ENCODE measurements around the gene ATAD3B. TPM values are rescaled to one million over a fixed set of nuclear protein-coding genes. Genes with fewer than 3 reads are reported as not detected.

Gene ATAD3B
- total RNA-seq, 2 experiments from 2014 or later = 41.5 to 49.6 TPM

DNA sequence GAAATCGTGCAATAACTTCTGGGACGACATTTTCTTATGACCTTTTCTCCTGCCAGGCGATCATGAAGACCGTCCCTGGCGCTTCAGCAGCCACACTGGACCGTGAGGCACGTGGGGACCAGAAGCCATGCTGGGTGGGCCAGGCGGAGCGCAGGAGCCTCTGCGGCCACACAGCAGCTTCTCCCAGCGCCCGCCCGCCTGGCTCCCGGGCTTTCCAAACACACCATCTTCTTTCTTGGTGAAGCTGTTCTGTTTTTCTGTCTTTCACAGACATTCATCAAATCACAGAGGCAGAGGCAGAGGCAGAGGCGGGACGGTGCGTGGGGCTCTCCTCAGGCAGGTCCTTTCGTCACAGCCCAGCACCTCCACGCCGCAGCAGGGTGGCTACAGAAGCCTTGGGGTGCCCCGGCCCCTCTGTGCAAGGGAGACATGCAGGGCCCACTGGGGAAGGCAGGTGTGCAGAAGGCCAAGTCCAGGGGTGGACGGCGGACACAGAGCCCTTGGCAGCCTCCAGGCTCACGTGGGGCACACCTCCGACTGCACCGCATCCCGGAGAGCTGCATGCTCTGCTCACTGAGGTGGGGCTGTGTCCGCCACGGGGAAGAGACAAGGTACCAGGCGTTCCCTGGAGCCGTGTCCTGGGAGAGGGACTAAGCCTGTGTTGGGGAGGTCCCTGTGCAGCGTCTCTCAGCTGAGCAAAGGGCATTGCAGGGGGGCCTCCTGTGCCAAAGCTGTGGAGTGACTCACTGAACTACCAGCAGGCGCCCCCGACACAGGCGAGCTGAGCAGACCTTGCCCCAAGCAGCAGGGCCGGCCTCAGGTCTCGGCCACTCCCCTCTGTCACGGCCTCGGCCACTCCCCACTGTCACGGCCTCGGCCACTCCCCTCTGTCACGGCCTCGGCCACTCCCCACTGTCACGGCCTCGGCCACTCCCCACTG, 71.5 kb downstream of the ATAD3B start:
- DNase-seq = no peak
- Mint-ChIP-seq H3K27me3 (ENCODE audit: low read depth) (no peaks in the 10 kb centered on the region), H3K36me3 (ENCODE audit: low read depth) (peaks cover 15% of the 10 kb centered on the region), H3K9me3 (ENCODE audit: insufficient read depth) (no peaks in the 10 kb centered on the region), H3K4me1 (ENCODE audit: low read depth) (peaks cover 5% of the 10 kb centered on the region), H3K27ac (no peak overlapping the region), H3K4me3 (no peak overlapping the region)
- ChIA-PET POLR2A (no interaction called here), CTCF (interaction anchor here (1.5 kb wide), 1 partner anchor 102 kb away, joined by 3 read pairs; no protein-coding TSS in a partner anchor)
- ATAC-seq = no peak

DNA sequence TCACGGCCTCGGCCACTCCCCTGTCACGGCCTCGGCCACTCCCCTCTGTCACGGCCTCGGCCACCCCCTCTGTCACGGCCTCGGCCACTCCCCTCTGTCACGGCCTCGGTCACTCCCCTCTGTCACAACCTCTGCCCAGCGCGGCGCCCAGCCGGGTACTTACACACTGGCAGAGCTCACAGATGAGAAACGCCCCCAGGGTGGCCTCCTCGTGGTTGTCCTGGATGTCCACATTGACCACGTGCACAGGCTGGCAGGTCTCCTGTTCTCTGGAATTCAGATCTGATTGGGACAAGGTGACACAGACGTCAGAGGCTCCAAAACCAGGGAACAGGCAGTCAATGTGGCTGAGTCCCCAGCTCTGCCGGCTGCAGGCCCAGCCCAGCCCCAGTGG, 72.1 kb downstream of the ATAD3B start:
- Mint-ChIP-seq H3K9me3 (ENCODE audit: insufficient read depth) (no peaks in the 10 kb centered on the region), H3K27ac (no peak overlapping the region), H3K4me1 (ENCODE audit: low read depth) (peaks cover 5% of the 10 kb centered on the region), H3K27me3 (ENCODE audit: low read depth) (no peaks in the 10 kb centered on the region), H3K36me3 (ENCODE audit: low read depth) (peaks cover 15% of the 10 kb centered on the region), H3K4me3 (no peak overlapping the region)
- ChIA-PET POLR2A (no interaction called here), CTCF (no interaction called here)
- no peak for DNase-seq
- no peak for ATAC-seq

DNA sequence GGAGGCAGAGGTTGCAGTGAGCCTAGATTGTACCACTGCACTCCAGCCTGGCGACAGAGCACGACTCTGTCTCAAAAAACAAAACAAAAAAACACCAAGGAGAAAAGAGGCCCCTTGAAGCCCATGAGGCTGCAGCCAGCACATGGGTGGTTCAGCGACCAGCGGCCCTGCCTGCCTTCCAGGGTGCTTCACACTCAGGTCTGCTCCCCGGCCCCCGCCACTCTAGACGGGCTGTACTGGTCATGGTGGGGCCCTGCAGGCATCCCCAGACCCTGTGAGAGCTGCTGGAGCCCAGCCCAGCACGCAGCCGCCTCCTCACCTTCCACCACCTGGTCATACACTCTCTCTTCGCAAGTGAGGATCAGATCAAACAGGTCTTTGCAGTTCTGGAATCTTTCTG, 73.0 kb downstream of the ATAD3B start:
- DNase-seq (no peak), ATAC-seq (no peak)
- no peak overlapping the region for H3K4me3 Mint-ChIP-seq
- peaks cover 5% of the 10 kb centered on the region for H3K4me1 Mint-ChIP-seq (ENCODE audit: low read depth)
- no peaks in the 10 kb centered on the region for H3K9me3 Mint-ChIP-seq (ENCODE audit: insufficient read depth)
- H3K27ac Mint-ChIP-seq = no peak overlapping the region
- H3K36me3 Mint-ChIP-seq (ENCODE audit: low read depth) = peaks cover 15% of the 10 kb centered on the region
- POLR2A ChIA-PET = no interaction called here
- no peaks in the 10 kb centered on the region for H3K27me3 Mint-ChIP-seq (ENCODE audit: low read depth)
- CTCF ChIA-PET = no interaction called here

Other genes with a start within 250 kb of the ATAD3B start
- 10 to 100 TPM; 96.9 to 99.3 TPM for gene SDF4, start 239.8 kb upstream of the ATAD3B start, total RNA-seq
- gene B3GALT6, start 239.5 kb upstream of the ATAD3B start, total RNA-seq = 10 to 100 TPM; 21.2 to 22.4 TPM
- gene C1QTNF12, start 225.0 kb upstream of the ATAD3B start, total RNA-seq = 1 to 10 TPM; 1.8 to 2.2 TPM
- 10 to 100 TPM; 62.3 to 67.5 TPM for gene UBE2J2, start 197.9 kb upstream of the ATAD3B start, total RNA-seq
- 1 to 10 TPM; 3.4 to 3.6 TPM for gene SCNN1D, start 191.3 kb upstream of the ATAD3B start, total RNA-seq
- gene ACAP3, start 163.8 kb upstream of the ATAD3B start, total RNA-seq = 10 to 100 TPM; 65.2 to 87.3 TPM
- gene PUSL1, start 163.2 kb upstream of the ATAD3B start, total RNA-seq = 10 to 100 TPM; 24.0 to 26.2 TPM
- 100 to 1,000 TPM; 120 to 134 TPM for gene INTS11, start 147.1 kb upstream of the ATAD3B start, total RNA-seq
- 10 to 100 TPM; 18.5 to 21.4 TPM for gene CPTP, start 147.0 kb upstream of the ATAD3B start, total RNA-seq
- 1 to 10 TPM in 1 of 2 experiments, under 1 TPM in 1; 0.78 to 1.2 TPM for gene TAS1R3, start 140.5 kb upstream of the ATAD3B start, total RNA-seq
- 10 to 100 TPM; 29.1 to 30.7 TPM for gene DVL1, start 122.3 kb upstream of the ATAD3B start, total RNA-seq
- not detected for gene MXRA8, start 113.2 kb upstream of the ATAD3B start, total RNA-seq
- 100 to 1,000 TPM; 120 to 123 TPM for gene AURKAIP1, start 96.6 kb upstream of the ATAD3B start, total RNA-seq
- gene CCNL2, start 72.4 kb upstream of the ATAD3B start, total RNA-seq = 100 to 1,000 TPM in 1 of 2 experiments, 10 to 100 TPM in 1; 98.3 to 110 TPM
- 100 to 1,000 TPM; 111 to 117 TPM for gene MRPL20, start 64.5 kb upstream of the ATAD3B start, total RNA-seq
- gene ANKRD65, start 50.5 kb upstream of the ATAD3B start, total RNA-seq = not detected
- gene VWA1, start 36.1 kb upstream of the ATAD3B start, total RNA-seq = under 1 TPM; 0.21 to 0.29 TPM
- gene ATAD3C, start 22.1 kb upstream of the ATAD3B start, total RNA-seq = 1 to 10 TPM; 1.0 to 1.4 TPM
- 10 to 100 TPM; 51.6 to 57.4 TPM for gene ATAD3A, start 40.4 kb downstream of the ATAD3B start, total RNA-seq
- gene TMEM240, start 68.9 kb downstream of the ATAD3B start, total RNA-seq = 1 to 10 TPM; 1.0 to 1.1 TPM
- gene SSU72, start 103.1 kb downstream of the ATAD3B start, total RNA-seq = 100 to 1,000 TPM; 123 to 129 TPM
- 1 to 10 TPM; 7.5 to 9.3 TPM for gene FNDC10, start 128.4 kb downstream of the ATAD3B start, total RNA-seq
- 10 to 100 TPM; 49.3 to 50.7 TPM for gene MIB2, start 143.7 kb downstream of the ATAD3B start, total RNA-seq
- gene MMP23B, start 160.4 kb downstream of the ATAD3B start, total RNA-seq = 1 to 10 TPM; 1.7 to 2.0 TPM
- gene CDK11B, start 187.2 kb downstream of the ATAD3B start, total RNA-seq = 10 to 100 TPM; 35.4 to 39.5 TPM
- gene SLC35E2B, start 221.0 kb downstream of the ATAD3B start, total RNA-seq = 10 to 100 TPM; 39.6 to 40.7 TPM